H9 (cell line): ENCODE results near the gene MUC22. TPM values are rescaled to one million over a fixed set of nuclear protein-coding genes. Genes with fewer than 3 reads are reported as not detected.

Experiments
- DNase-seq: peaks from one replicate; pipeline ENCODE4 v3.0.0-alpha.2; 2017
- H2AFZ ChIP-seq: one replicate; pipeline ENCODE4 v1.6.1; 2013; ENCODE audit warnings: mild to moderate bottlenecking, low read length, control low read depth, moderate library complexity
- H2AK5ac ChIP-seq: 2 replicates; pipeline ENCODE4 v1.6.1; 2013; ENCODE audit warnings: low read length, control low read depth, mixed read lengths; ENCODE audit not compliant: insufficient read length
- H2BK120ac ChIP-seq: one replicate; pipeline ENCODE4 v1.6.1; 2013; ENCODE audit warnings: low read depth, mild to moderate bottlenecking, low read length, control low read depth, inconsistent platforms; ENCODE audit not compliant: poor library complexity, severe bottlenecking
- H2BK12ac ChIP-seq: 2 replicates; pipeline ENCODE4 v1.6.1; 2013; ENCODE audit warnings: low read length, control low read depth, mixed read lengths, low read depth; ENCODE audit not compliant: insufficient read length
- H2BK15ac ChIP-seq: 2 replicates; pipeline ENCODE4 v1.6.1; 2013; ENCODE audit warnings: low read depth, low read length, control low read depth
- H2BK20ac ChIP-seq: one replicate; pipeline ENCODE4 v1.6.1; 2013; ENCODE audit warnings: low read depth, mild to moderate bottlenecking, low read length, control low read depth, inconsistent platforms; ENCODE audit not compliant: poor library complexity, severe bottlenecking
- H2BK5ac ChIP-seq: 2 replicates; pipeline ENCODE4 v1.6.1; 2013; ENCODE audit warnings: low read length, control low read depth, mixed read lengths; ENCODE audit not compliant: insufficient read length
- H3K14ac ChIP-seq: 2 replicates; pipeline ENCODE4 v1.6.1; 2013; ENCODE audit warnings: low read length, control low read depth; ENCODE audit not compliant: insufficient read depth
- H3K18ac ChIP-seq: 2 replicates; pipeline ENCODE4 v1.6.1; 2013; ENCODE audit warnings: low read depth, mild to moderate bottlenecking, mixed read lengths, low read length, control low read depth; ENCODE audit not compliant: insufficient read length
- H3K23ac ChIP-seq: 2 replicates; pipeline ENCODE4 v1.6.1; 2013; ENCODE audit warnings: low read length, control low read depth, mixed read lengths, low read depth; ENCODE audit not compliant: insufficient read length
- H3K23me2 ChIP-seq: 2 replicates; pipeline ENCODE4 v1.6.1; 2013; ENCODE audit warnings: low read depth, mild to moderate bottlenecking, mixed read lengths, low read length, control low read depth; ENCODE audit not compliant: insufficient read length, poor library complexity, severe bottlenecking
- H3K27ac ChIP-seq: 2 replicates; pipeline ENCODE4 v1.5.1; 2013; ENCODE audit warnings: low read length, control low read depth, mixed read lengths, low read depth; ENCODE audit not compliant: insufficient read length
- H3K27me3 ChIP-seq: 2 replicates; pipeline ENCODE4 v1.6.1; 2013; ENCODE audit warnings: low read length, control low read depth, inconsistent platforms; ENCODE audit not compliant: insufficient read depth
- H3K4ac ChIP-seq: 2 replicates; pipeline ENCODE4 v1.6.1; 2013; ENCODE audit warnings: low read depth, mild to moderate bottlenecking, control low read depth, inconsistent platforms, low read length, moderate library complexity
- H3K4me1 ChIP-seq: 2 replicates; pipeline ENCODE4 v1.6.1; 2013; ENCODE audit warnings: low read length, control low read depth, inconsistent platforms; ENCODE audit not compliant: insufficient read depth
- H3K4me2 ChIP-seq: 2 replicates; pipeline ENCODE4 v1.6.1; 2013; ENCODE audit warnings: low read length, control low read depth, mixed read lengths; ENCODE audit not compliant: insufficient read length, insufficient read depth
- H3K56ac ChIP-seq: 2 replicates; pipeline ENCODE4 v1.6.1; 2013; ENCODE audit warnings: low read depth, mild to moderate bottlenecking, mixed read lengths, low read length, control low read depth; ENCODE audit not compliant: insufficient read length
- H3K79me1 ChIP-seq: 2 replicates; pipeline ENCODE4 v1.6.1; 2013; ENCODE audit warnings: low read depth, mild to moderate bottlenecking, moderate library complexity, low read length, control low read depth, inconsistent platforms; ENCODE audit not compliant: insufficient read depth, poor library complexity, severe bottlenecking
- H3K79me2 ChIP-seq: 2 replicates; pipeline ENCODE4 v1.6.1; 2013; ENCODE audit warnings: low read length, control low read depth, inconsistent platforms; ENCODE audit not compliant: insufficient read depth
- H3K9ac ChIP-seq: 2 replicates; pipeline ENCODE4 v1.6.1; 2013; ENCODE audit warnings: low read length, control low read depth, mixed read lengths; ENCODE audit not compliant: insufficient read length; ENCODE audit errors: extremely low read depth
- H3K9me3 ChIP-seq: one replicate; pipeline ENCODE4 v1.6.1; 2013; ENCODE audit warnings: low read depth, low read length, inconsistent platforms; ENCODE audit not compliant: control insufficient read depth
- H3T11ph ChIP-seq: one replicate; pipeline ENCODE4 v1.6.1; 2013; ENCODE audit warnings: mild to moderate bottlenecking, low read length, control low read depth, inconsistent platforms
- H4K20me1 ChIP-seq: one replicate; pipeline ENCODE4 v1.6.1; 2013; ENCODE audit not compliant: control insufficient read depth, insufficient read length, insufficient read depth
- H4K5ac ChIP-seq: 2 replicates; pipeline ENCODE4 v1.6.1; 2013; ENCODE audit warnings: low read depth, mild to moderate bottlenecking, mixed read lengths, low read length, control low read depth; ENCODE audit not compliant: insufficient read length
- H4K8ac ChIP-seq: replicated peaks from 2 replicates; pipeline ENCODE4 v1.6.1; 2013; ENCODE audit warnings: low read length, control low read depth, mixed read lengths, low read depth; ENCODE audit not compliant: insufficient read length
- H4K91ac ChIP-seq: 2 replicates; pipeline ENCODE4 v1.6.1; 2013; ENCODE audit warnings: low read depth, mild to moderate bottlenecking, moderate library complexity, mixed read lengths, low read length, control low read depth; ENCODE audit not compliant: insufficient read length
- H3K27ac Mint-ChIP-seq, 3 experiments: 2 replicates in 2 of 3; 3 replicates in 1 of 3; pipeline ENCODE4 v1.8.0; 2020 to 2021; ENCODE audit warnings: mixed read lengths in 3 of 3, mild to moderate bottlenecking in 1 of 3, moderate library complexity in 1 of 3
- H3K27me3 Mint-ChIP-seq: 2 replicates; pipeline ENCODE4 v1.8.0; 2021; ENCODE audit warnings: low read depth, mild to moderate bottlenecking, moderate library complexity, mixed read lengths
- H3K36me3 Mint-ChIP-seq, 3 experiments: 2 replicates in 2 of 3; 3 replicates in 1 of 3; pipeline ENCODE4 v1.8.0; 2020 to 2021; ENCODE audit warnings: low read depth in 3 of 3, mixed read lengths in 3 of 3; ENCODE audit not compliant: insufficient read depth in 1 of 3
- H3K4me1 Mint-ChIP-seq, 2 experiments: 2 replicates each; pipeline ENCODE4 v1.8.0; 2020; ENCODE audit warnings: mixed read lengths in 2 of 2
- H3K4me3 Mint-ChIP-seq, 2 experiments: 2 replicates in 1 of 2; 3 replicates in 1 of 2; pipeline ENCODE4 v1.8.0; 2020 to 2021; ENCODE audit warnings: mild to moderate bottlenecking in 2 of 2, mixed read lengths in 2 of 2, moderate library complexity in 1 of 2
- H3K9me3 Mint-ChIP-seq, 2 experiments: 2 replicates in 1 of 2; 3 replicates in 1 of 2; pipeline ENCODE4 v1.8.0; 2020; ENCODE audit warnings: mild to moderate bottlenecking in 2 of 2, mixed read lengths in 2 of 2, moderate library complexity in 1 of 2
- WGBS: extraction: QIAGEN DNeasy Blood & Tissue Kit; methylation state at CpG from one replicate; pipeline ENCODE4 v1.1.7; 2013; ENCODE audit warnings: missing lambda C conversion rate, low lambda C conversion rate, mixed read lengths; ENCODE audit not compliant: insufficient read length; ENCODE audit errors: extremely low coverage; 5-methylcytosine and 5-hydroxymethylcytosine counted together
- total RNA-seq: library from RNA; stranded (reverse); gene quantifications from 2 replicates; pipeline ENCODE4 v1.2.1, GENCODE V29; 2021
- TF ChIP-seq, protein P1 (sequence below): fragments of 200-600 bp; sonication (generic); conservative IDR thresholded peaks from 3 replicates; pipeline ENCODE4 v1.8.0; 2021; ENCODE audit warnings: antibody characterized with exemption, mild to moderate bottlenecking

The MUC22 gene
- total RNA-seq, 1 experiment from 2014 or later: not detected

DNA sequence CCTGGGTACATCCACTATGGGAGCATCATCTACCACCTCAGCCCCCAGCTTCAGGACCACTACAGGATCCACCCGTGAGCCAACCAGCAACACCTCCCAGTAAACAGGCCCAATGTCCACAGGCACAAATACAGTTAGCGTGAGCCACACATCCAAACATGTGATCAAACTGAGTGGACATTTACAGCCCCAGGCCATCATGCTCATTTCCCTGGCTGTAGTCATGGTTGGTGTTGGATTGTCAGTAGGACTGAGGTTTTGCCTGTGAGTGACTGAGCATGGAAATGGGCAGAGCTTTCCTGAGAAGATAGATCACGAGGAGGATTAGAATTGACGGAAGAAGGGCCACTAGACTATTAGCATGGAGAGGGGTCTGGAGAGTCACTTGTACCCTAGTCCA is 37.5 kb upstream of the MUC22 start:
- H3K27ac ChIP-seq: no peak overlapping the region
- no peaks in the 10 kb centered on the region for H3K9me3 Mint-ChIP-seq
- H3K4me1 ChIP-seq: no peaks in the 10 kb centered on the region; the same call in 1 of the 2 replicates
- no peak overlapping the region for H3K56ac ChIP-seq
- H3K79me1 ChIP-seq: no peaks in the 10 kb centered on the region
- H2BK12ac ChIP-seq: no peak overlapping the region
- H4K8ac ChIP-seq: no peak overlapping the region
- H3K36me3 Mint-ChIP-seq: no peaks in the 10 kb centered on the region
- no peak overlapping the region for H2AFZ ChIP-seq
- H3K14ac ChIP-seq: no peak overlapping the region
- peaks cover 4% of the 10 kb centered on the region; the same call in 1 of the 2 replicates for H3K27me3 Mint-ChIP-seq
- H4K5ac ChIP-seq: no peak overlapping the region
- H2BK5ac ChIP-seq: no peak overlapping the region
- no peak overlapping the region for H4K91ac ChIP-seq
- H2BK15ac ChIP-seq: no peak overlapping the region
- H4K20me1 ChIP-seq: no peaks in the 10 kb centered on the region
- H3K23ac ChIP-seq: no peak overlapping the region
- no peak overlapping the region for H3K4me2 ChIP-seq
- H3T11ph ChIP-seq: no peak overlapping the region
- H2AK5ac ChIP-seq: no peak overlapping the region
- no peak overlapping the region for H3K18ac ChIP-seq
- no peaks in the 10 kb centered on the region for H3K9me3 ChIP-seq
- H3K4me1 Mint-ChIP-seq: peaks cover 4 to 8% of the 10 kb centered on the region in 2 experiments; a peak in 2 of 4 replicates
- no peak overlapping the region for H2BK120ac ChIP-seq
- H3K4ac ChIP-seq: no peak overlapping the region
- WGBS: no CpG with 5 or more reads among the region's 4 CpGs
- H3K79me2 ChIP-seq: no peaks in the 10 kb centered on the region
- no peak overlapping the region for H2BK20ac ChIP-seq
- H3K4me3 Mint-ChIP-seq: no peak overlapping the region
- no peak overlapping the region for H3K27ac Mint-ChIP-seq
- no peaks in the 10 kb centered on the region for H3K23me2 ChIP-seq
- H3K27me3 ChIP-seq: no peaks in the 10 kb centered on the region
- TF ChIP-seq, protein P1, sequence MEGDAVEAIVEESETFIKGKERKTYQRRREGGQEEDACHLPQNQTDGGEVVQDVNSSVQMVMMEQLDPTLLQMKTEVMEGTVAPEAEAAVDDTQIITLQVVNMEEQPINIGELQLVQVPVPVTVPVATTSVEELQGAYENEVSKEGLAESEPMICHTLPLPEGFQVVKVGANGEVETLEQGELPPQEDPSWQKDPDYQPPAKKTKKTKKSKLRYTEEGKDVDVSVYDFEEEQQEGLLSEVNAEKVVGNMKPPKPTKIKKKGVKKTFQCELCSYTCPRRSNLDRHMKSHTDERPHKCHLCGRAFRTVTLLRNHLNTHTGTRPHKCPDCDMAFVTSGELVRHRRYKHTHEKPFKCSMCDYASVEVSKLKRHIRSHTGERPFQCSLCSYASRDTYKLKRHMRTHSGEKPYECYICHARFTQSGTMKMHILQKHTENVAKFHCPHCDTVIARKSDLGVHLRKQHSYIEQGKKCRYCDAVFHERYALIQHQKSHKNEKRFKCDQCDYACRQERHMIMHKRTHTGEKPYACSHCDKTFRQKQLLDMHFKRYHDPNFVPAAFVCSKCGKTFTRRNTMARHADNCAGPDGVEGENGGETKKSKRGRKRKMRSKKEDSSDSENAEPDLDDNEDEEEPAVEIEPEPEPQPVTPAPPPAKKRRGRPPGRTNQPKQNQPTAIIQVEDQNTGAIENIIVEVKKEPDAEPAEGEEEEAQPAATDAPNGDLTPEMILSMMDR: no peak
- no peak for DNase-seq
- no peak overlapping the region for H3K9ac ChIP-seq
